ENCODE results near the gene SHC4.
A peak's percentile ranks its signal among the peaks of the same experiment; 100 is the strongest.

The SHC4 gene

GRCh38 chr15:48823237-48823636, 140.5 kb downstream of the SHC4 start:
- H3K36me3 ChIP-seq (ENCODE audit: insufficient read depth, low read length), result no peaks in the 10 kb centered on the region
- H3K4me1 ChIP-seq (ENCODE audit: control insufficient read depth, insufficient read depth, low read length, unreplicated experiment), result no peaks in the 10 kb centered on the region
- no peak overlapping the region for H3K27ac ChIP-seq (ENCODE audit: low read depth, low read length)
- no peak overlapping the region for H2AFZ ChIP-seq (ENCODE audit: low read length, unreplicated experiment)
- no peaks in the 10 kb centered on the region for H3K27me3 ChIP-seq (ENCODE audit: insufficient read depth, low read length)
- no peak overlapping the region for H3K4me3 ChIP-seq (ENCODE audit: low read depth, low read length)
- H3K79me2 ChIP-seq (ENCODE audit: control insufficient read depth, insufficient read depth, low read length, unreplicated experiment), result no peaks in the 10 kb centered on the region

- no peak overlapping the region for H2AFZ ChIP-seq (ENCODE audit: low read length, unreplicated experiment)
- H3K4me1 ChIP-seq (ENCODE audit: control insufficient read depth, insufficient read depth, low read length, unreplicated experiment), result peaks cover 14% of the 10 kb centered on the region
- no peaks in the 10 kb centered on the region for H3K27me3 ChIP-seq (ENCODE audit: insufficient read depth, low read length)
- H3K79me2 ChIP-seq (ENCODE audit: control insufficient read depth, insufficient read depth, low read length, unreplicated experiment), result peaks cover 12% of the 10 kb centered on the region
- no peak overlapping the region for H3K27ac ChIP-seq (ENCODE audit: low read depth, low read length)
- H3K36me3 ChIP-seq (ENCODE audit: insufficient read depth, low read length), result no peaks in the 10 kb centered on the region
- no peak overlapping the region for H3K4me3 ChIP-seq (ENCODE audit: low read depth, low read length)
Measured at GRCh38 chr15:48814286-48814685, 149.4 kb downstream of the SHC4 start.

- Histone ChIP-seq H3K27ac (ENCODE audit: low read depth, low read length) (no peak overlapping the region), H3K4me1 (ENCODE audit: control insufficient read depth, insufficient read depth, low read length, unreplicated experiment) (peaks cover 17% of the 10 kb centered on the region), H2AFZ (ENCODE audit: low read length, unreplicated experiment) (peak overlapping the region; percentile 84), H3K79me2 (ENCODE audit: control insufficient read depth, insufficient read depth, low read length, unreplicated experiment) (peaks cover 27% of the 10 kb centered on the region), H3K36me3 (ENCODE audit: insufficient read depth, low read length) (no peaks in the 10 kb centered on the region), H3K4me3 (ENCODE audit: low read depth, low read length) (peak overlapping the region; percentile 89), H3K27me3 (ENCODE audit: insufficient read depth, low read length) (no peaks in the 10 kb centered on the region)
Measured at GRCh38 chr15:48811325-48811958, 152.3 kb downstream of the SHC4 start.

GRCh38 chr15:48810414-48811324, 153.1 kb downstream of the SHC4 start, which contains the start of gene CEP152:
CEP152 (minus strand) TSS chr15:48811069; CDS start chr15:48805649, 5,420 bp downstream.
- H3K27ac ChIP-seq (ENCODE audit: low read depth, low read length), result peak within 1 kb of the TSS; percentile 36; the same call in 1 of the 2 replicates
- H3K79me2 ChIP-seq (ENCODE audit: control insufficient read depth, insufficient read depth, low read length, unreplicated experiment), result peaks cover 34% of the 10 kb centered on the region

GRCh38 chr15:48806151-48806550, 157.6 kb downstream of the SHC4 start:
- Histone ChIP-seq H3K36me3 (ENCODE audit: insufficient read depth, low read length) (no peaks in the 10 kb centered on the region), H3K4me1 (ENCODE audit: control insufficient read depth, insufficient read depth, low read length, unreplicated experiment) (peaks cover 33% of the 10 kb centered on the region), H3K27me3 (ENCODE audit: insufficient read depth, low read length) (no peaks in the 10 kb centered on the region), H3K4me3 (ENCODE audit: low read depth, low read length) (peak overlapping the region; percentile 48; the same call in 1 of the 2 replicates), H2AFZ (ENCODE audit: low read length, unreplicated experiment) (no peak overlapping the region), H3K79me2 (ENCODE audit: control insufficient read depth, insufficient read depth, low read length, unreplicated experiment) (peaks cover 59% of the 10 kb centered on the region), H3K27ac (ENCODE audit: low read depth, low read length) (peak overlapping the region; percentile 28; the same call in 1 of the 2 replicates)

More at GRCh38 chr15:48810414-48811324, 153.1 kb downstream of the SHC4 start, which contains the start of gene CEP152:
- Histone ChIP-seq H3K27me3 (ENCODE audit: insufficient read depth, low read length) (no peaks in the 10 kb centered on the region), H2AFZ (ENCODE audit: low read length, unreplicated experiment) (peak within 1 kb of the TSS; percentile 91), H3K4me1 (ENCODE audit: control insufficient read depth, insufficient read depth, low read length, unreplicated experiment) (peaks cover 24% of the 10 kb centered on the region), H3K36me3 (ENCODE audit: insufficient read depth, low read length) (no peaks in the 10 kb centered on the region), H3K4me3 (ENCODE audit: low read depth, low read length) (peak within 1 kb of the TSS; percentile 89)

GRCh38 chr15:48805591-48805990, 158.1 kb downstream of the SHC4 start:
- no peaks in the 10 kb centered on the region for H3K36me3 ChIP-seq (ENCODE audit: insufficient read depth, low read length)
- H3K27ac ChIP-seq (ENCODE audit: low read depth, low read length), result peak overlapping the region; percentile 28; the same call in 1 of the 2 replicates
- H3K4me1 ChIP-seq (ENCODE audit: control insufficient read depth, insufficient read depth, low read length, unreplicated experiment), result peaks cover 37% of the 10 kb centered on the region
- no peak overlapping the region for H2AFZ ChIP-seq (ENCODE audit: low read length, unreplicated experiment)
- H3K4me3 ChIP-seq (ENCODE audit: low read depth, low read length), result peak overlapping the region; percentile 48; the same call in 1 of the 2 replicates
- no peaks in the 10 kb centered on the region for H3K27me3 ChIP-seq (ENCODE audit: insufficient read depth, low read length)
- H3K79me2 ChIP-seq (ENCODE audit: control insufficient read depth, insufficient read depth, low read length, unreplicated experiment), result peaks cover 62% of the 10 kb centered on the region

- Histone ChIP-seq H3K79me2 (ENCODE audit: control insufficient read depth, insufficient read depth, low read length, unreplicated experiment) (peaks cover 60% of the 10 kb centered on the region), H3K27ac (ENCODE audit: low read depth, low read length) (no peak overlapping the region), H2AFZ (ENCODE audit: low read length, unreplicated experiment) (no peak overlapping the region), H3K36me3 (ENCODE audit: insufficient read depth, low read length) (no peaks in the 10 kb centered on the region), H3K4me3 (ENCODE audit: low read depth, low read length) (no peak overlapping the region), H3K27me3 (ENCODE audit: insufficient read depth, low read length) (no peaks in the 10 kb centered on the region), H3K4me1 (ENCODE audit: control insufficient read depth, insufficient read depth, low read length, unreplicated experiment) (peaks cover 42% of the 10 kb centered on the region)
Measured at GRCh38 chr15:48803877-48804276, 159.8 kb downstream of the SHC4 start.

- Histone ChIP-seq H3K4me3 (ENCODE audit: low read depth, low read length) (no peak overlapping the region), H2AFZ (ENCODE audit: low read length, unreplicated experiment) (no peak overlapping the region), H3K79me2 (ENCODE audit: control insufficient read depth, insufficient read depth, low read length, unreplicated experiment) (peaks cover 58% of the 10 kb centered on the region)
Measured at GRCh38 chr15:48802867-48803266, 160.9 kb downstream of the SHC4 start.

GRCh38 chr15:48802257-48802656, 161.5 kb downstream of the SHC4 start:
- H3K27me3 ChIP-seq (ENCODE audit: insufficient read depth, low read length), result no peaks in the 10 kb centered on the region
- H3K4me3 ChIP-seq (ENCODE audit: low read depth, low read length), result no peak overlapping the region
- H3K36me3 ChIP-seq (ENCODE audit: insufficient read depth, low read length), result peaks cover 3% of the 10 kb centered on the region; the same call in 1 of the 2 replicates
- H2AFZ ChIP-seq (ENCODE audit: low read length, unreplicated experiment), result no peak overlapping the region
- H3K79me2 ChIP-seq (ENCODE audit: control insufficient read depth, insufficient read depth, low read length, unreplicated experiment), result peaks cover 58% of the 10 kb centered on the region
- H3K4me1 ChIP-seq (ENCODE audit: control insufficient read depth, insufficient read depth, low read length, unreplicated experiment), result peaks cover 46% of the 10 kb centered on the region
- peak overlapping the region; percentile 32; the same call in 1 of the 2 replicates for H3K27ac ChIP-seq (ENCODE audit: low read depth, low read length)

More at GRCh38 chr15:48802867-48803266, 160.9 kb downstream of the SHC4 start:
- peaks cover 42% of the 10 kb centered on the region for H3K4me1 ChIP-seq (ENCODE audit: control insufficient read depth, insufficient read depth, low read length, unreplicated experiment)
- peak overlapping the region; percentile 32; the same call in 1 of the 2 replicates for H3K27ac ChIP-seq (ENCODE audit: low read depth, low read length)
- H3K36me3 ChIP-seq (ENCODE audit: insufficient read depth, low read length), result no peaks in the 10 kb centered on the region
- no peaks in the 10 kb centered on the region for H3K27me3 ChIP-seq (ENCODE audit: insufficient read depth, low read length)

GRCh38 chr15:48800811-48801455, 162.8 kb downstream of the SHC4 start:
- Histone ChIP-seq H3K27ac (ENCODE audit: low read depth, low read length) (peak overlapping the region; percentile 21), H2AFZ (ENCODE audit: low read length, unreplicated experiment) (peak overlapping the region; percentile 67), H3K36me3 (ENCODE audit: insufficient read depth, low read length) (peaks cover 5% of the 10 kb centered on the region; the same call in 1 of the 2 replicates), H3K4me1 (ENCODE audit: control insufficient read depth, insufficient read depth, low read length, unreplicated experiment) (peaks cover 49% of the 10 kb centered on the region), H3K4me3 (ENCODE audit: low read depth, low read length) (0 out of 2 replicates have a peak overlapping the region, but pooled peaks have one; percentile 7), H3K79me2 (ENCODE audit: control insufficient read depth, insufficient read depth, low read length, unreplicated experiment) (peaks cover 45% of the 10 kb centered on the region), H3K27me3 (ENCODE audit: insufficient read depth, low read length) (no peaks in the 10 kb centered on the region)

All from ACC112 (cell line).